Stomach (tissue), 4 donors: ENCODE measurements around the gene FAM177A1.

ENCODE experiments used
- EP300 ChIP-seq: sonication (generic); formaldehyde crosslinking; IDR thresholded peaks from one replicate; pipeline ENCODE4 v1.6.1; 2017; ENCODE audit warnings: antibody characterized with exemption
- POLR2A ChIP-seq, 4 donors: fragments of 450-650 bp; IDR thresholded peaks; one replicate each; pipeline ENCODE4 v1.6.1; 2016; ENCODE audit warnings: antibody characterized with exemption in 4 of 4, control low read depth in 2 of 4, mild to moderate bottlenecking in 1 of 4, moderate library complexity in 1 of 4
- POLR2AphosphoS5 ChIP-seq, 3 donors: sonication (generic); formaldehyde crosslinking; IDR thresholded peaks; one replicate each; pipeline ENCODE4 v1.6.1; 2016; ENCODE audit warnings: antibody characterized with exemption in 3 of 3
- TF ChIP-seq, protein P1 (sequence below), 7 experiments: fragments of 450-650 bp in 4 of 7; fragments of 200-600 bp in 3 of 7; sonication (generic) in 3 of 7; IDR thresholded peaks; one replicate each; pipeline ENCODE4 v1.5.1; 2016 to 2019; ENCODE audit warnings: antibody characterized with exemption in 7 of 7, control low read depth in 2 of 7, mild to moderate bottlenecking in 1 of 7

DNA sequence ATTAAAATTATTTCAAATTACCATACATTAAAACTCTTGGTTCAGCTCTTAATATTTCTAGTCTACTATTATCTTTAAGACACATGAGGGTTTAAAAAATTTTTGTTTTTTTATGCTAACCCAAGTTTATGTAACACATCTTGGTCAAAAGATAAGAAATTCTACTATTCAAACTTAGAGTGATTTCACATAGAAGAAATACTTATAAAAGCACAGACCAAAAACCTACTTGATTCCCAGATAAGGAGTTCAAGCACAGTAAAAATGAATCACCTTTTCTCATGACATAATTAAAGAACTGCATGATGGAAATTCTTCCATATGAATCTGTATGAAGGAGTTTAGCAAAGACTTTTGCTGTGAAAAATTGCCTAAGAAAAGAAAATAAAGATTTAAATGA lies 61.8 kb downstream of the FAM177A1 start:
- TF ChIP-seq POLR2A (IDR thresholded peaks at IDR 0.05) (no peak), EP300 (no peak), POLR2AphosphoS5 (IDR thresholded peaks at IDR 0.05) (no peak)
- TF ChIP-seq, protein P1, sequence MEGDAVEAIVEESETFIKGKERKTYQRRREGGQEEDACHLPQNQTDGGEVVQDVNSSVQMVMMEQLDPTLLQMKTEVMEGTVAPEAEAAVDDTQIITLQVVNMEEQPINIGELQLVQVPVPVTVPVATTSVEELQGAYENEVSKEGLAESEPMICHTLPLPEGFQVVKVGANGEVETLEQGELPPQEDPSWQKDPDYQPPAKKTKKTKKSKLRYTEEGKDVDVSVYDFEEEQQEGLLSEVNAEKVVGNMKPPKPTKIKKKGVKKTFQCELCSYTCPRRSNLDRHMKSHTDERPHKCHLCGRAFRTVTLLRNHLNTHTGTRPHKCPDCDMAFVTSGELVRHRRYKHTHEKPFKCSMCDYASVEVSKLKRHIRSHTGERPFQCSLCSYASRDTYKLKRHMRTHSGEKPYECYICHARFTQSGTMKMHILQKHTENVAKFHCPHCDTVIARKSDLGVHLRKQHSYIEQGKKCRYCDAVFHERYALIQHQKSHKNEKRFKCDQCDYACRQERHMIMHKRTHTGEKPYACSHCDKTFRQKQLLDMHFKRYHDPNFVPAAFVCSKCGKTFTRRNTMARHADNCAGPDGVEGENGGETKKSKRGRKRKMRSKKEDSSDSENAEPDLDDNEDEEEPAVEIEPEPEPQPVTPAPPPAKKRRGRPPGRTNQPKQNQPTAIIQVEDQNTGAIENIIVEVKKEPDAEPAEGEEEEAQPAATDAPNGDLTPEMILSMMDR (IDR thresholded peaks at IDR 0.05), result no peak
